Karpas-422 (cell line): ENCODE measurements around the gene URI1. TPM values are rescaled to one million over a fixed set of nuclear protein-coding genes. Genes with fewer than 3 reads are reported as not detected.

Source experiments
- DNase-seq: peaks from one replicate; pipeline ENCODE4 v3.0.0-alpha.2; 2015
- H2AFZ ChIP-seq: fragments of 200-600 bp; sonication (generic); 2 replicates; pipeline ENCODE4 v1.6.1; 2014; ENCODE audit warnings: antibody characterized with exemption, low read length, mixed read lengths
- H3K27ac ChIP-seq: fragments of 200-600 bp; sonication (generic); 2 replicates; pipeline ENCODE4 v1.5.1; 2014; ENCODE audit warnings: mild to moderate bottlenecking, low read length, moderate library complexity
- H3K27me3 ChIP-seq: fragments of 200-600 bp; sonication (generic); 2 replicates; pipeline ENCODE4 v1.6.1; 2014; ENCODE audit warnings: low read length, mixed read lengths
- H3K36me3 ChIP-seq: fragments of 200-600 bp; sonication (generic); 2 replicates; pipeline ENCODE4 v1.6.1; 2014; ENCODE audit warnings: low read length, mixed read lengths; ENCODE audit not compliant: insufficient read depth
- H3K4me1 ChIP-seq: fragments of 200-600 bp; sonication (generic); 2 replicates; pipeline ENCODE4 v1.6.1; 2014; ENCODE audit warnings: mild to moderate bottlenecking, low read length, mixed read lengths
- H3K4me2 ChIP-seq: fragments of 200-600 bp; sonication (generic); 2 replicates; pipeline ENCODE4 v1.6.1; 2014; ENCODE audit warnings: low read length, low read depth, mild to moderate bottlenecking; ENCODE audit not compliant: poor library complexity, severe bottlenecking
- H3K4me3 ChIP-seq: fragments of 200-600 bp; sonication (generic); 2 replicates; pipeline ENCODE4 v1.5.1; 2014; ENCODE audit warnings: mild to moderate bottlenecking, antibody characterized with exemption, low read length, mixed read lengths
- H3K79me2 ChIP-seq: fragments of 200-600 bp; sonication (generic); 2 replicates; pipeline ENCODE4 v1.6.1; 2014; ENCODE audit warnings: mild to moderate bottlenecking, low read length, mixed read lengths
- H3K9ac ChIP-seq: fragments of 200-600 bp; sonication (generic); 2 replicates; pipeline ENCODE4 v1.6.0; 2014; ENCODE audit warnings: low read length
- H3K9me2 ChIP-seq: fragments of 200-600 bp; sonication (generic), shearing (Covaris generic); replicated peaks from 2 replicates; pipeline ENCODE4 v1.6.0; 2014; ENCODE audit warnings: mild to moderate bottlenecking, low read length, moderate library complexity; ENCODE audit not compliant: insufficient read depth
- H3K9me3 ChIP-seq: fragments of 300-700, 200-600 bp; sonication (generic); 2 replicates; pipeline ENCODE4 v1.6.1; 2014; ENCODE audit warnings: low read length, mixed read lengths
- H4K20me1 ChIP-seq: fragments of 200-600 bp; sonication (generic); 2 replicates; pipeline ENCODE4 v1.6.1; 2014; ENCODE audit warnings: mild to moderate bottlenecking, antibody characterized with exemption, low read length, low read depth; ENCODE audit not compliant: insufficient read depth
- total RNA-seq: library from RNA; depleted of rRNA; stranded (reverse); fragments of >200 nt; shearing (Covaris generic); gene quantifications from 2 replicates; pipeline ENCODE4 v1.2.3, GENCODE V29; 2014; ENCODE audit warnings: low replicate concordance

URI1 gene
- total RNA-seq, 1 experiment from 2014 or later, result 77.7 TPM

- Histone ChIP-seq H3K9ac (no peak overlapping the region), H4K20me1 (no peaks in the 10 kb centered on the region), H3K4me2 (no peak overlapping the region), H3K9me2 (no peaks in the 10 kb centered on the region), H3K27me3 (no peaks in the 10 kb centered on the region), H3K27ac (no peak overlapping the region), H3K4me3 (no peak overlapping the region), H3K36me3 (peaks cover 32% of the 10 kb centered on the region), H3K79me2 (peaks cover 94% of the 10 kb centered on the region), H3K9me3 (no peaks in the 10 kb centered on the region), H3K4me1 (peaks cover 6% of the 10 kb centered on the region), H2AFZ (no peak overlapping the region)
- DNase-seq, result no peak
These were observed 41.5 kb downstream of the URI1 start for GRCh38 chr19:29983568-29983967.

DNA sequence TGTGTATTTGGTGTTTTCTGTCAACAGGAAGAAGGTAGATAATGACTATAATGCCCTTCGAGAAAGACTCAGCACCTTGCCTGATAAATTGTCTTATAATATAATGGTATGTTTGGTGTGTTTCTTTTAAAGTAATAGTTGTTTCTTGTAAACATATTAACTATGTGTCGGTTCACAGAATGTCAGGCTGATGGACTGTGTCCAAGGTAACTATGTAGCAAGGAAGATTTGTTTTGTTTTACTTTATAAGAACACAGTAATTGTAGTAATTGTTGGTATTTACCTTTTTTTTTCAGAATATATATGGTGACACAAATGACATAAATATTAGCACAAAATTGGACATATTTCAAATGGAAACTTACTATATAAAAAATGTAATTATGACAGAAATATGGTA lies 43.2 kb downstream of the URI1 start:
- no peak overlapping the region for H2AFZ ChIP-seq
- H3K79me2 ChIP-seq, result peaks cover 90% of the 10 kb centered on the region
- H3K27ac ChIP-seq, result no peak overlapping the region

DNA sequence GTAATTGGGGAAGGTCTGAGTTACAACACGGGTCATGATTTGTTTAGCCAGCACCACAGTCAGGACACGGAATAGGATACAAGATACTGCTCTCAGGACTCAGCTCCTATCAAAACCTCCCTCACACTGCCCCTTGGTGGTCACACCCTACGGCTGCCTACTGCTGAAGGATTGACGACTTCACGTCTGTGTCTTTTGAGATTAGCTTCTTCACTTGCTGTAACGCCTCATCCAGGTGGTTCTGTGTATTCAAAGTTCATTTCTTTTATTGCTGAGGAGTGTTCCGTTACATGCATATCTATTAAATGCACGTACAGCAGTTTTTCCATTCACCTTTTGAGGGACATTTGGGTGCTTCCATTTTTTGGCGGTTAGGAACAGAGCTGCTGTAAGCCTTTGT lies 46.3 kb downstream of the URI1 start:
- Histone ChIP-seq H3K4me1 (no peaks in the 10 kb centered on the region), H3K4me3 (no peak overlapping the region), H2AFZ (no peak overlapping the region), H3K9ac (no peak overlapping the region), H3K27me3 (no peaks in the 10 kb centered on the region), H3K4me2 (no peak overlapping the region), H3K27ac (no peak overlapping the region), H3K79me2 (peaks cover 91% of the 10 kb centered on the region), H3K9me2 (no peaks in the 10 kb centered on the region), H3K9me3 (peaks cover 7% of the 10 kb centered on the region; the same call in 1 of the 2 replicates), H4K20me1 (no peaks in the 10 kb centered on the region), H3K36me3 (peaks cover 70% of the 10 kb centered on the region)
- no peak for DNase-seq

More for the DNA sequence above, 43.2 kb downstream of the URI1 start:
- Histone ChIP-seq H3K9me3 (no peaks in the 10 kb centered on the region), H3K36me3 (peaks cover 39% of the 10 kb centered on the region), H3K27me3 (no peaks in the 10 kb centered on the region), H3K9ac (no peak overlapping the region), H3K4me3 (no peak overlapping the region), H4K20me1 (no peaks in the 10 kb centered on the region), H3K4me2 (no peak overlapping the region), H3K4me1 (peaks cover 4% of the 10 kb centered on the region), H3K9me2 (no peaks in the 10 kb centered on the region)
- DNase-seq, result no peak

- no peak for DNase-seq
- H4K20me1 ChIP-seq, result no peaks in the 10 kb centered on the region
- no peak overlapping the region for H3K9ac ChIP-seq
- H3K4me3 ChIP-seq, result no peak overlapping the region
- no peak overlapping the region for H3K27ac ChIP-seq
- H3K4me2 ChIP-seq, result no peak overlapping the region
- peaks cover 92% of the 10 kb centered on the region for H3K79me2 ChIP-seq
- H2AFZ ChIP-seq, result no peak overlapping the region
- H3K9me2 ChIP-seq, result no peaks in the 10 kb centered on the region
- H3K27me3 ChIP-seq, result no peaks in the 10 kb centered on the region
- H3K9me3 ChIP-seq, result peaks cover 11% of the 10 kb centered on the region
- H3K4me1 ChIP-seq, result no peaks in the 10 kb centered on the region
- peaks cover 59% of the 10 kb centered on the region for H3K36me3 ChIP-seq
These were observed 50.3 kb downstream of the URI1 start for GRCh38 chr19:29992233-29992867.

DNA sequence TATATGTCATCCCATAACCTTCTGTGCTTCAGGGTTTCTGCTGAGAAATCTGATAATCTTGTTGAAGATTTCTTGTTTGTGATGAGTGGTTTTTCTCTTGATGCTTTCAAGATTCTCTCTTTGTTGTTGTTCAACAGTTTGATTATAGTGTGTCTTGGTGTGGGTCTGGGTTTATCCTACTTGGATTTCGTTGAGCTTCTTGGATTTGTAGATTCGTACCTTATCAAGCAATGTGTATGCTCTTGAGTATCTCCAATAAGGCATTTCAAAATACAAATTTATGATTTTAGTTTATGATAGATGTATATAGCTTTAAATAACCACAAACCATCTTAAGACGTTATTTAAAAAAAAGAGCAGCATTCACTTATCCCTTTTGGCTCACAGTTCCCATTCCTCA lies 57.5 kb downstream of the URI1 start:
- no peak overlapping the region for H3K27ac ChIP-seq
- H3K79me2 ChIP-seq, result peaks cover 100% of the 10 kb centered on the region

GRCh38 chr19:30000862-30001261 lies 58.8 kb downstream of the URI1 start:
- no peaks in the 10 kb centered on the region for H4K20me1 ChIP-seq
- no peaks in the 10 kb centered on the region for H3K9me2 ChIP-seq
- H3K4me1 ChIP-seq, result peaks cover 8% of the 10 kb centered on the region; the same call in 1 of the 2 replicates
- H3K9ac ChIP-seq, result no peak overlapping the region
- no peak overlapping the region for H3K4me3 ChIP-seq
- no peak overlapping the region for H3K27ac ChIP-seq
- peaks cover 100% of the 10 kb centered on the region for H3K79me2 ChIP-seq
- no peaks in the 10 kb centered on the region for H3K9me3 ChIP-seq
- H2AFZ ChIP-seq, result no peak overlapping the region
- H3K36me3 ChIP-seq, result peaks cover 29% of the 10 kb centered on the region
- no peak for DNase-seq
- no peak overlapping the region for H3K4me2 ChIP-seq
- H3K27me3 ChIP-seq, result no peaks in the 10 kb centered on the region

More for the DNA sequence above, 57.5 kb downstream of the URI1 start:
- H3K27me3 ChIP-seq, result no peaks in the 10 kb centered on the region
- peaks cover 20% of the 10 kb centered on the region for H3K36me3 ChIP-seq
- no peaks in the 10 kb centered on the region for H3K9me2 ChIP-seq
- peaks cover 8% of the 10 kb centered on the region; the same call in 1 of the 2 replicates for H3K4me1 ChIP-seq
- no peak overlapping the region for H3K4me2 ChIP-seq
- no peaks in the 10 kb centered on the region for H3K9me3 ChIP-seq
- no peak overlapping the region for H3K9ac ChIP-seq
- H2AFZ ChIP-seq, result no peak overlapping the region
- H4K20me1 ChIP-seq, result no peaks in the 10 kb centered on the region
- H3K4me3 ChIP-seq, result no peak overlapping the region
- DNase-seq, result no peak

- Histone ChIP-seq H3K9me2 (no peaks in the 10 kb centered on the region), H3K9me3 (no peaks in the 10 kb centered on the region), H4K20me1 (no peaks in the 10 kb centered on the region), H3K4me3 (no peak overlapping the region), H3K27ac (no peak overlapping the region), H3K4me2 (no peak overlapping the region), H3K36me3 (peaks cover 34% of the 10 kb centered on the region), H3K79me2 (peaks cover 100% of the 10 kb centered on the region), H3K4me1 (peaks cover 8% of the 10 kb centered on the region; the same call in 1 of the 2 replicates), H2AFZ (no peak overlapping the region), H3K9ac (no peak overlapping the region), H3K27me3 (no peaks in the 10 kb centered on the region)
- no peak for DNase-seq
These were observed 59.3 kb downstream of the URI1 start for GRCh38 chr19:30001301-30001700.

DNA sequence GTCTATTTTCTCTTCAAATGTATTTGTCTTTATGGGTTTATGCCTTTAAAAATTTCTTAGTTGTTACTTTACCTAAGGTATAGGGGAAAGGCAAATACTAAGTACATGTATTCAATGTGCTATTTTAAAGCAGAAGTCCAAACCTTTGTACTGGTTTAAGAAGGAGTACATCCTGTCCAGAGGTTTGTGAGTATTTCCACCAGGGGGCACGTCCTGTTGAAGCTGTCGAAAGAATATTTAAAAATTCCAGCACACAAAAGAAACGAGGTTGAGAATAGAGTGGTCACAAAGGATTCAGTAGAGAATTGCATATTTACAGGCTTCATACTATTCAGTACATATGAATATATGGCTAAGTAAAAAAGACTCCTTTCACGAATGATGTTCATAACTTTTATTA lies 59.8 kb downstream of the URI1 start:
- Histone ChIP-seq H3K27ac (no peak overlapping the region), H3K79me2 (peaks cover 99% of the 10 kb centered on the region), H3K4me1 (peaks cover 8% of the 10 kb centered on the region; the same call in 1 of the 2 replicates), H2AFZ (no peak overlapping the region), H4K20me1 (no peaks in the 10 kb centered on the region), H3K36me3 (peaks cover 35% of the 10 kb centered on the region), H3K27me3 (no peaks in the 10 kb centered on the region), H3K4me2 (no peak overlapping the region), H3K9me2 (no peaks in the 10 kb centered on the region), H3K4me3 (no peak overlapping the region), H3K9me3 (no peaks in the 10 kb centered on the region), H3K9ac (no peak overlapping the region)
- no peak for DNase-seq
